H9 (cell line): ENCODE data around the gene ING5. TPM values are rescaled to one million over a fixed set of nuclear protein-coding genes. Genes with fewer than 3 reads are reported as not detected.

Source experiments
- DNase-seq: peaks from one replicate; pipeline ENCODE4 v3.0.0-alpha.2; 2017
- H2AFZ ChIP-seq: one replicate; pipeline ENCODE4 v1.6.1; 2013; ENCODE audit warnings: mild to moderate bottlenecking, low read length, control low read depth, moderate library complexity
- H2AK5ac ChIP-seq: 2 replicates; pipeline ENCODE4 v1.6.1; 2013; ENCODE audit warnings: low read length, control low read depth, mixed read lengths; ENCODE audit not compliant: insufficient read length
- H2BK120ac ChIP-seq: one replicate; pipeline ENCODE4 v1.6.1; 2013; ENCODE audit warnings: low read depth, mild to moderate bottlenecking, low read length, control low read depth, inconsistent platforms; ENCODE audit not compliant: poor library complexity, severe bottlenecking
- H2BK12ac ChIP-seq: 2 replicates; pipeline ENCODE4 v1.6.1; 2013; ENCODE audit warnings: low read length, control low read depth, mixed read lengths, low read depth; ENCODE audit not compliant: insufficient read length
- H2BK15ac ChIP-seq: 2 replicates; pipeline ENCODE4 v1.6.1; 2013; ENCODE audit warnings: low read depth, low read length, control low read depth
- H2BK20ac ChIP-seq: one replicate; pipeline ENCODE4 v1.6.1; 2013; ENCODE audit warnings: low read depth, mild to moderate bottlenecking, low read length, control low read depth, inconsistent platforms; ENCODE audit not compliant: poor library complexity, severe bottlenecking
- H2BK5ac ChIP-seq: 2 replicates; pipeline ENCODE4 v1.6.1; 2013; ENCODE audit warnings: low read length, control low read depth, mixed read lengths; ENCODE audit not compliant: insufficient read length
- H3K14ac ChIP-seq: 2 replicates; pipeline ENCODE4 v1.6.1; 2013; ENCODE audit warnings: low read length, control low read depth; ENCODE audit not compliant: insufficient read depth
- H3K18ac ChIP-seq: 2 replicates; pipeline ENCODE4 v1.6.1; 2013; ENCODE audit warnings: low read depth, mild to moderate bottlenecking, mixed read lengths, low read length, control low read depth; ENCODE audit not compliant: insufficient read length
- H3K23ac ChIP-seq: 2 replicates; pipeline ENCODE4 v1.6.1; 2013; ENCODE audit warnings: low read length, control low read depth, mixed read lengths, low read depth; ENCODE audit not compliant: insufficient read length
- H3K23me2 ChIP-seq: 2 replicates; pipeline ENCODE4 v1.6.1; 2013; ENCODE audit warnings: low read depth, mild to moderate bottlenecking, mixed read lengths, low read length, control low read depth; ENCODE audit not compliant: insufficient read length, poor library complexity, severe bottlenecking
- H3K27ac ChIP-seq: 2 replicates; pipeline ENCODE4 v1.5.1; 2013; ENCODE audit warnings: low read length, control low read depth, mixed read lengths, low read depth; ENCODE audit not compliant: insufficient read length
- H3K27me3 ChIP-seq: 2 replicates; pipeline ENCODE4 v1.6.1; 2013; ENCODE audit warnings: low read length, control low read depth, inconsistent platforms; ENCODE audit not compliant: insufficient read depth
- H3K4ac ChIP-seq: 2 replicates; pipeline ENCODE4 v1.6.1; 2013; ENCODE audit warnings: low read depth, mild to moderate bottlenecking, control low read depth, inconsistent platforms, low read length, moderate library complexity
- H3K4me1 ChIP-seq: 2 replicates; pipeline ENCODE4 v1.6.1; 2013; ENCODE audit warnings: low read length, control low read depth, inconsistent platforms; ENCODE audit not compliant: insufficient read depth
- H3K4me2 ChIP-seq: 2 replicates; pipeline ENCODE4 v1.6.1; 2013; ENCODE audit warnings: low read length, control low read depth, mixed read lengths; ENCODE audit not compliant: insufficient read length, insufficient read depth
- H3K56ac ChIP-seq: 2 replicates; pipeline ENCODE4 v1.6.1; 2013; ENCODE audit warnings: low read depth, mild to moderate bottlenecking, mixed read lengths, low read length, control low read depth; ENCODE audit not compliant: insufficient read length
- H3K79me1 ChIP-seq: 2 replicates; pipeline ENCODE4 v1.6.1; 2013; ENCODE audit warnings: low read depth, mild to moderate bottlenecking, moderate library complexity, low read length, control low read depth, inconsistent platforms; ENCODE audit not compliant: insufficient read depth, poor library complexity, severe bottlenecking
- H3K79me2 ChIP-seq: 2 replicates; pipeline ENCODE4 v1.6.1; 2013; ENCODE audit warnings: low read length, control low read depth, inconsistent platforms; ENCODE audit not compliant: insufficient read depth
- H3K9ac ChIP-seq: 2 replicates; pipeline ENCODE4 v1.6.1; 2013; ENCODE audit warnings: low read length, control low read depth, mixed read lengths; ENCODE audit not compliant: insufficient read length; ENCODE audit errors: extremely low read depth
- H3K9me3 ChIP-seq: one replicate; pipeline ENCODE4 v1.6.1; 2013; ENCODE audit warnings: low read depth, low read length, inconsistent platforms; ENCODE audit not compliant: control insufficient read depth
- H3T11ph ChIP-seq: one replicate; pipeline ENCODE4 v1.6.1; 2013; ENCODE audit warnings: mild to moderate bottlenecking, low read length, control low read depth, inconsistent platforms
- H4K20me1 ChIP-seq: one replicate; pipeline ENCODE4 v1.6.1; 2013; ENCODE audit not compliant: control insufficient read depth, insufficient read length, insufficient read depth
- H4K5ac ChIP-seq: 2 replicates; pipeline ENCODE4 v1.6.1; 2013; ENCODE audit warnings: low read depth, mild to moderate bottlenecking, mixed read lengths, low read length, control low read depth; ENCODE audit not compliant: insufficient read length
- H4K8ac ChIP-seq: replicated peaks from 2 replicates; pipeline ENCODE4 v1.6.1; 2013; ENCODE audit warnings: low read length, control low read depth, mixed read lengths, low read depth; ENCODE audit not compliant: insufficient read length
- H4K91ac ChIP-seq: 2 replicates; pipeline ENCODE4 v1.6.1; 2013; ENCODE audit warnings: low read depth, mild to moderate bottlenecking, moderate library complexity, mixed read lengths, low read length, control low read depth; ENCODE audit not compliant: insufficient read length
- H3K27ac Mint-ChIP-seq, 3 experiments: 2 replicates in 2 of 3; 3 replicates in 1 of 3; pipeline ENCODE4 v1.8.0; 2020 to 2021; ENCODE audit warnings: mixed read lengths in 3 of 3, mild to moderate bottlenecking in 1 of 3, moderate library complexity in 1 of 3
- H3K27me3 Mint-ChIP-seq: 2 replicates; pipeline ENCODE4 v1.8.0; 2021; ENCODE audit warnings: low read depth, mild to moderate bottlenecking, moderate library complexity, mixed read lengths
- H3K36me3 Mint-ChIP-seq, 3 experiments: 2 replicates in 2 of 3; 3 replicates in 1 of 3; pipeline ENCODE4 v1.8.0; 2020 to 2021; ENCODE audit warnings: low read depth in 3 of 3, mixed read lengths in 3 of 3; ENCODE audit not compliant: insufficient read depth in 1 of 3
- H3K4me1 Mint-ChIP-seq, 2 experiments: 2 replicates each; pipeline ENCODE4 v1.8.0; 2020; ENCODE audit warnings: mixed read lengths in 2 of 2
- H3K4me3 Mint-ChIP-seq, 2 experiments: 2 replicates in 1 of 2; 3 replicates in 1 of 2; pipeline ENCODE4 v1.8.0; 2020 to 2021; ENCODE audit warnings: mild to moderate bottlenecking in 2 of 2, mixed read lengths in 2 of 2, moderate library complexity in 1 of 2
- H3K9me3 Mint-ChIP-seq, 2 experiments: 2 replicates in 1 of 2; 3 replicates in 1 of 2; pipeline ENCODE4 v1.8.0; 2020; ENCODE audit warnings: mild to moderate bottlenecking in 2 of 2, mixed read lengths in 2 of 2, moderate library complexity in 1 of 2
- CTCF ChIP-seq: fragments of 200-600 bp; sonication (generic); conservative IDR thresholded peaks from 3 replicates; pipeline ENCODE4 v1.8.0; 2021; ENCODE audit warnings: antibody characterized with exemption, mild to moderate bottlenecking
- WGBS: extraction: QIAGEN DNeasy Blood & Tissue Kit; methylation state at CpG from one replicate; pipeline ENCODE4 v1.1.7; 2013; ENCODE audit warnings: missing lambda C conversion rate, low lambda C conversion rate, mixed read lengths; ENCODE audit not compliant: insufficient read length; ENCODE audit errors: extremely low coverage; 5-methylcytosine and 5-hydroxymethylcytosine counted together
- total RNA-seq: library from RNA; stranded (reverse); gene quantifications from 2 replicates; pipeline ENCODE4 v1.2.1, GENCODE V29; 2021

Gene ING5
- total RNA-seq, 1 experiment from 2014 or later: 66.0 TPM

GRCh38 chr2:241730671-241731293 is 28.9 kb downstream of the ING5 start:
- TF ChIP-seq CTCF: no peak
- H2AFZ ChIP-seq: no peak overlapping the region
- no peak overlapping the region for H2BK15ac ChIP-seq
- no peaks in the 10 kb centered on the region for H3K4me1 ChIP-seq
- Mint-ChIP-seq H3K4me3 (no peak overlapping the region), H3K36me3 (peaks cover 3 to 24% (median 10%) of the 10 kb centered on the region in 3 experiments; a peak in 6 of 7 replicates), H3K4me1 (0 out of 4 replicates have a peak, but pooled peaks cover 2 to 5% of the 10 kb centered on the region in 2 experiments), H3K27me3 (peaks cover 23% of the 10 kb centered on the region), H3K27ac (no peak overlapping the region), H3K9me3 (no peaks in the 10 kb centered on the region)
- no peak overlapping the region for H2AK5ac ChIP-seq
- no peaks in the 10 kb centered on the region for H3K9me3 ChIP-seq
- no peaks in the 10 kb centered on the region for H3K79me1 ChIP-seq
- H4K5ac ChIP-seq: no peak overlapping the region
- H2BK12ac ChIP-seq: no peak overlapping the region
- no peak overlapping the region for H3K14ac ChIP-seq
- no CpG with 5 or more reads among the region's 12 CpGs for WGBS
- H4K8ac ChIP-seq: no peak overlapping the region
- no peak overlapping the region for H3K4ac ChIP-seq
- no peaks in the 10 kb centered on the region for H3K27me3 ChIP-seq
- H3K18ac ChIP-seq: no peak overlapping the region
- DNase-seq: no peak
- H3K27ac ChIP-seq: no peak overlapping the region
- H3K56ac ChIP-seq: no peak overlapping the region
- no peak overlapping the region for H2BK5ac ChIP-seq
- no peak overlapping the region for H2BK120ac ChIP-seq
- H3T11ph ChIP-seq: no peak overlapping the region
- H4K91ac ChIP-seq: no peak overlapping the region
- H3K4me2 ChIP-seq: no peak overlapping the region
- peaks cover 12% of the 10 kb centered on the region for H3K23me2 ChIP-seq
- no peak overlapping the region for H2BK20ac ChIP-seq
- H4K20me1 ChIP-seq: peaks cover 7% of the 10 kb centered on the region
- H3K23ac ChIP-seq: no peak overlapping the region
- H3K79me2 ChIP-seq: no peaks in the 10 kb centered on the region
- no peak overlapping the region for H3K9ac ChIP-seq
